GM18498 (cell line): ENCODE data around the gene TTLL5.

Experiments
- ATAC-seq: cut with Tn5 transposase; IDR thresholded peaks from one replicate; pipeline ENCODE4 v1.9.1; 2021; ENCODE audit warnings: mild to moderate bottlenecking, moderate library complexity; ENCODE audit not compliant: unreplicated experiment

Gene TTLL5

DNA sequence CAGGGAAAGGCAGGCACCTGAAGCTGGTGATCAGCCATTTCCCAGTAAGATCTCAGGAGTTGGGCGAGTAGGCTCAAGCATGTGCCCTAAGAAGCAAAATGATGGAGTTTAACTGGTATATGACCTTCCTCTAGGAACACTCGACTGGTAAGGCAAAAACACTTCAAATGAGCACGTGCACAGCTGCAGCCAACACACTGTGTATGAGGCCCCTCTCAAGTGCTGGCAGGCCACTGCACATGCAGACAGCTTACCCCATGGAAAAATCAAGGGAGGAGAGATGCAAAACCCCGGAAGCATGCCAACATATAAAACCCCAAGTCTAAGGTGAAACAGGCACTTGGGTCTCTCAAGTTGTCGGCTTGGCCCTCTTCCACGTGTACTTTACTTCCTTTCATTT, 39.2 kb downstream of the TTLL5 start:
- no peak for ATAC-seq

DNA sequence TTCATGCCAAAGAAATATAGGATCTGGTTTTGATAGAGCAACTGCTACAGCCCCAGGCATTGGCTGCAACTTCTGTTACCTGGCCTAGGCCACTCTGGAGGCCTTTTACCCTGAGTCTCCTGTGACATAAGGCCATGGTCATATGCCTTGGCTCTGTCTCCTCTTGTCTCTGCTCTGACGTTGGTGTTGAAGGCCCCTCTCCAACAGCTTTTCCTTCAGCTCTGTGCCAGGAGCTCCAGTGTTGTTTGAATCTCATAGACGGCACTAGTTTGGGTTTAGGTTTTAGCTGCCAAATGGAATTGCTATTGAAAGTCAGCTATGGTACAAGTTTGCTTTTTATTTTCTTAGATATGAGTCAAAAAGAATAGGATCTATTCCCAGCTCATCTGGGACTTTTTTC, 41.1 kb downstream of the TTLL5 start:
- no peak for ATAC-seq

DNA sequence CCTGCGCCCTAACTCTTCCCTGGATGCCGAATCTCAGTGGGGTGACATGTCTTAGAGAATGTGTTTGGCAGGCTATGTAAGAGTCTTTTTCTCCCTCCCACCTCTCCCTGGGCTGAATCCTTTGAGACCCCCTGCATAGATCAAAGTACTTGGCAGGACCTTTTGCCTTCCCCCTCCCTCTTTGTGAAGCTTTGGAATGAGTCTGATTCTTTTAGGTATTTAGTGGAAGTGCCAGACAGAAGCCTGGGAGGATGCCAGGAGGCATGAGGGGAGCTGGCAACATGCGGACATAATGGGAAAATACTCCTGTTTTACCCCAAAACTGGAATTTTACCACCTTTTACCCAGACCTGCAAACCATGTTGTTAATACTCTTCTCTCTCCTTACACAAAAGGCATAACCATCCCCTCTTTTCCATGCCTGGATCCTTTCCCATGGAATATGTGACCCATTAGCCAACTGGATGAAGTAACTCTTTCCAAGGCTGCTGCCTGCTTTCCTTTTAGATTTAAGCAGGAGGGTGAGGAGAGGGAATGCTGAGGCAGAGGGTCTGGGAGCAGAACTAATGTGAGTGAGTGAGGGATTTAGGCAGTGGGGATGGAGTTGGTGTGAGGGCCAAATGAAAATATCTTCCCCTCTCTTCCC, 41.7 kb downstream of the TTLL5 start:
- ATAC-seq = no peak

DNA sequence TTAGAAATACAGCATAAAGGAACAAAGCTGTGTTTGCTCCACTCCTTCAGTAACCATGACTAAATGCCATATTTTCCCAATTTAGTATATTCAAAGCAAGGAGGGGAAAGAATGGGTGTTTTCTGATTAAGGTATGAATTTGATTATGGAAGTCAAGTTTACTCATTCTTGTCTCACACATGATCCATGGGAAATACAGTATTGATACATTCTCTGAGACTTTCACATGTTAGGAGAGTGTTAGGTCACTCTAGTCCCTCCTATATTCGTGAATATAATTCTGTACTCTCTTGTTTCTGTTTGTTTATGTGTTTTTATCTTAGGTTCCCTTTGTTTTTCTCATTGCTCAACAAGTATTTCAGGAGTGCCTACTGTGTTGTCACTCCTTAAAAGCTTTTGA, 42.4 kb downstream of the TTLL5 start:
- no peak for ATAC-seq

DNA sequence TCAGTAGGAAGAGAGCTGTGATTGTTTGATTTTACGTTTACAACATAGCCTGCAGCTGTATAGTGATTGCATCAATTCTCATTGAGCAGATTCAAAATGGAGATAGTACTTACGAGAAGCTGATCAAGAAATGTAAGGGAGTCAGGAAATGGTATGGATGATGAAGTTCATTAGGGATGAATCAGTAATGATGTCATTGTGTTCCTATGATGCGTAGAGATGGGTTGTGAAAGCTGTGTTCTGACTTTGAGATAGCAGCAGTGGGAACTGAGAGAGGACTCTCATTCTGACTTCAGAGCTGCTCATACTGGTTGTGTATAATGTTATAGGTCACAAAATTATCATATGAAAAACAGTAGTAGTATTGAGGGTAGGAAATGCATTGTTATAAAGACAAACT, 44.0 kb downstream of the TTLL5 start:
- ATAC-seq = no peak

DNA sequence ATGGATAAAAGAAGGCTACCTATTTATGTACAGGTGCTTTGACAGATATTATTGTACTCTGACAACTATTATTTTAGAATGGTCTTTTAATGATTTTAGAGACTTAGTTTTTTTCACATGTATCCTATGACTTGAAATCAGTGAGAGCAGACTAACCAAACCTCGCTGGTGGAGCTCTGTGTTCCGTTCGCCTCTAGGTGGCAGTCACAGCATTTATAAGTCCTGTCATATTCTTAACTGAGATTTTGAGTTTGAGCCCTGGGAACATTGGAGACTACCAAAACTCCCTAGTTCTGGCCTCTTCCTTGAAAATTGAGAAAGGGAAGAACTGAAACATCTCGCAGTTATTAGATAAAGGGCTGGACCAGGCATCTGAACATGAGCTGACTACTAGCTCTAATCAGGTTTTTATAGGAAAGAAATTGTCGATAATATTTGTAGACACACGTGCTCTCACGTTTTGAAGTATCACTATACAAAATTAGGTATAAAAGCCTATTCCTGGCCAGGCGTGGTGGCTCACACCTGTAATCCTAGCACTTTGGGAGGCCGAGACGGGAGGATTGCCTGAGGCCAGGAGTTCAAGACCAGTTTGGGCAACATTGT, 48.3 kb downstream of the TTLL5 start:
- ATAC-seq = peak; percentile 60

DNA sequence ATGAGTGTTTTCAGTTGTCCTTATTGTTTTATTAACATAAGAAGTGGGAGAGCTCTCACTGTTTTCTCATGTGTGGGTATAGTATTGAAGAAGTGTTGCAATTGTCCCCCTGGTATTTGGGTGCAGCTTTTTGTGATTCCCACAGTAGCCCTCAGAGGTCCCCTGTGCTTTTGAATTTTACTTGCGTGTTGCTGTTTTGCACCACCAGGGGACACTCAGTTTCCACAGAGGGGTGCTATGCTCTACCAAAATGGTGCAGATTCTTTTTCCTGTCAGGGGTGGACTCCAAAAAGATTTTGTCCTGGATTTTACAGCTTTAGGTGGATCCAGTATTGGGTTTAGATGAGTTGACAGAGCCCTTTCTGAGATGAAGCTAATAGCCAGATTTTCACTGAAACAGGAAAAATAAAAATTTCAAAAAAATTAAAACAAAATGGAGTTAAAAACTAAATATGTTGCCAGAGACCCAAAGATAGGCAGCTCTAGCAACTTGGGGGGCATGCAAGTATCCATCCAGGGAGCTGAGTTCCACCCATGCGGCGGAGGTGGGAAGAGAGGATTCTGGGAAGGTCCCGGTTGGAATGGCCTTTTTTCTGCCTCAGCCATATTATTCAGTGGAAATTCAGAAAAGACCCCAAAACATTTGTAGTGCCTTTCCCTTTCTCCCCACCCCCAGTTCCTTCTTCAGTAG, 50.2 kb downstream of the TTLL5 start:
- ATAC-seq = no peak

DNA sequence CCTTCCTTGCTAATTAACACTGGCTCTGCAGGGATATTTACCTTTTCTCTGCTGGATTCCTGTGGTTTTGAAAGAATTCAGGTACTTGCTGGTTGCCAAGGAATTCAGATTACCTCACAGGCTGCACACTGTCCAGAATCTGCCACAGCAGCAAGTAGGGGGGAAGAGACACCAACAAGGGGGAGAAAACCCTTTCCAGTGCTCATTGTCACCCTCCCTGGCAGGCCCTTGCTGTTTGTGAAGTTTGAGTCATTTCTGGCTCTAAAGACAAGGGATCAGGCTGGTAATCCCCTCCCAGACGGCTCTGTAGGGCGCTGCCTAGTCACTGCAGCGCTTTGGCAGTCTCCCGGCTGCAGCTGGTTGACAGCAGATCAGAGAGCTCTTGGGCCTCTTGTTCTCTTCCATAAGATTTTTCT, 50.8 kb downstream of the TTLL5 start:
- ATAC-seq = peak; percentile 51

DNA sequence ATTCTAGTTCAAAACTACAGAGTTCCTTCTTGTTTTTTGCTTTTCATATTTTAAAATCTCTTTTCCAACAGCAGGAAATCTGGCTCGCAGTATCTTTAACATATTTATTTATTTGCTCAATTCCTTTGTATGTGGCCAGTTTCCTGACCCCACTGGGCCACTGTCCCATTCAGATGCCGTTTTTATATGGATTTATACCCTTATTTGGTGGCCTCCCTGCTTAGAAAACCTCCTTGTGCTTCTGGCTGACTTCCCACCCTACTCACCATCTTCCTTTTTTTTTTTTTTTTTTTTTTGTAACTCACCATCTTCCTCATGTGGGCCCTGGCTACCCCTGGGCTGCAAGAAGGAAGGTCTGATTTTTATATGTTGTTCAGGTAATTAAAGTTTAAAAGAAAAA, 53.9 kb downstream of the TTLL5 start:
- no peak for ATAC-seq

DNA sequence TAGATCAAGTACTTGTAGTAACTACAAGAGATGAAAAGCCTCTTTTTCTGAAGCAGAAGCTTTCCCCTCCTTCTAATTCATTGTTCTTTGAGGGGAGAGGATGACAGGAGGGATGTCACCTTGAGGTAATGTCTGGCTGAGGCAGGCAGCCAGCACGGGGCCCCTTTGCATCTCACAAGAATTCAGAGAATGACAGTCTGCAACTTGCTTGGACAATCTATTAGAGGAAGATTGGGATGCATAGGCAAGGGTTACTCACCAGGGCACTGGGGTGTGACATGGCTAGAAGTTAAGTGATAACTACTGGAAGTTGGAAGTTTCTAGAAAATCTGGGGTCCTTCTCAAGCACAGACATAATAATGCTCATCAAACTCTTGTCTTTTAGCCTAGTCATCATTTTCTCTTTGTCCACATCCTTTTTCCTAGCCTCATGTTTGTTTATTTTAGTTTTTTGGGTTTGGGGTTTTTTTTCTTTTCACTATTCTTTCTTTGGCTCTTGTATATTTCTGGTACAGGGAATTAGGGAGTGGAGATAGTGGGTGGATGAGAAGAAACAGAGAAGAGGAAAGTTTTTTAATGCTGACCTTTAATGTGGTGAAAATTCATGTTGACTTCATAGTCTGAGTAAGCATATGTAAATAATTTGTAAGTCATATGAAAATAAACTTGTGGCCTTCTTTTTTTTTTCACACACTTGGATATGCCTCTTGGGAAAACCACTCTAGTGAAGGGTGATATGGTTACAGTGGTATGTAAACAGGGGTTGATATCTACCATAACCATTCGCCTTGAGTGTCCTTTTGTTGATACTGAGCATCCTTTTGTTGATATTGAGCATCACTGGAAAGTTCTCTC, 55.1 kb downstream of the TTLL5 start:
- no peak for ATAC-seq

DNA sequence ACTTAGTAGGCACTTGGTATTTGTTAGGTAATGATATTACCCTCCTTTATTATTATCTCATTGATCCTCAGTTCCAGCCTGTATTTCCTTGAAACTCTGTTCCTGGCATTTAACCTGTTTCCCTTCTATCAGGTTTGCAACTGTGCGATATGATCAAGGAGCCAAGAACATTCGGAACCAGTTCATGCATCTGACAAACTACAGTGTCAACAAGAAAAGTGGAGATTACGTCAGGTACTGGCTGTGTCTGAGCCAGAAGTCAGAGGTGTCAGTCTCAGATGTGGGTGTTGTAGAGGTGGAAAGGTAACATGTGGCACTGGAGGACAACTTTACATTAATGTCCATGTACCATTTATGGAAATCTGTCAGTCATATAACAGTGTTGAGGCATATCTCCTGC, 56.7 kb downstream of the TTLL5 start:
- ATAC-seq = no peak

DNA sequence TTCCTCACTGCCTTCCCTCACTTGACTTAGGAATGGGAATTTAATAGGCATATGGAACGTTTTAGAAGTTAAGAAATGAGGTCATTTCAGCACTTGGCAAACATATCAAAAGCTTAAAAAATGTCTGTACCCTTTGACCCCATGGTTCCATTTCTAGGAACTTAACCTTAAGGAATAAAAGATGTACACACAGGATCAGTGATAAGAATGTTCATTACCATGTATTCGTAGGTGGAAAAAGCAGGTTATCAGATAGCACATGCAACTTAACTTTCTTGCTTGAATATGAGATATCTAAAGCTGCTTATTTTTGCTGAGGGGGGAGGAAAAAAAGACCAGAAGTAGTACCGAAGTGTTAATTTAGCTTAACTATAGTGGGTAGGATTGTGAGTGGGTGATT, 57.2 kb downstream of the TTLL5 start:
- no peak for ATAC-seq

DNA sequence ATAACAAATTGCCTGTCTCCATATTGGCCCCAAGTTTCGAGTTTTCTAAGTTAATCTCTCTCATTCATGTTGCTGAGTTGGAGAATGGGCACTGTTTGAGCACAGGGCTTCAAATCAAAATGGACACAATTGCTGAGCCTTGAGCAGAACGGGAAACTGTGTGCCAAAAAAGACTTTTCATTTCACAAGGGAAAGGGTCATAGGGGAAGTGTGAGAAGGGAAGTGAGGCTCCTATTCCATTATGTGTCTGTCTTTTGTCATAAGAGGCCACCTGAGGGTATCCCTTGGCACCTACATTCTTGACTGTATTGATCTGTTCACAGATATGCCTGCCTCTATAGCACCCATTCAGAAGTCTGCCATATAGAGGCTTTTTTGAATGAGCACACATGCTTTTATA, 59.1 kb downstream of the TTLL5 start:
- no peak for ATAC-seq

DNA sequence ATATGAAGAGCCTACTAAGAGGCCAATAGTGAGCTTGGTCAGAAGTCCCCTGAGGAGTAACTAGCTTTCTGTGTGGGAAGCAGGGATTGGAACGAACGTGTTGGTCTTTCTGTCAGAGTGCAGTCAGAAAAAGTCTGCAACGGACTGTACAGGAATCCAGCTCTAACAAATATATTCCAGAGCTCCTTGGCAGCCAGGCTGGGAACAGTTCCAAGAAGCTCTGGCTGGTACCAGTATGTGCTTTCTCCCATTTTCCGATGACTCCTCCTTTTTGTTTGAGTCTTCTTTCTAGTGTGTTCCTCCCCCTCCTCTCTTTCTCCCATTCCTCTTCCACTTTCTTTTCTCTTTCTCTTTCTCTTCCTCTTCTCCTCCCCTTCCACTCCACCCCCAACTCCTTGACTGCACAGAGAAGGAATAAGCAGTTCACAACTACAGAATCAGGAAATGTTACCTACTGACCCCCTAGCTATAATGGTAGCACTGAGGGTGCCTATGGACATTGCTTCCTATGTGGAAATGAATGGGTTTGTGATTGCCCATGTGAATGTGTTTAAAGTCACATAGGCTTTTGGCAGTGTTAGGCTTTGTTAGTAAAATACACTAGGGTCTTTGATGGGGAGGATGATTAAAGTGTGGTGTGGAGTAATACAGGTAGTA, 59.9 kb downstream of the TTLL5 start:
- no peak for ATAC-seq

DNA sequence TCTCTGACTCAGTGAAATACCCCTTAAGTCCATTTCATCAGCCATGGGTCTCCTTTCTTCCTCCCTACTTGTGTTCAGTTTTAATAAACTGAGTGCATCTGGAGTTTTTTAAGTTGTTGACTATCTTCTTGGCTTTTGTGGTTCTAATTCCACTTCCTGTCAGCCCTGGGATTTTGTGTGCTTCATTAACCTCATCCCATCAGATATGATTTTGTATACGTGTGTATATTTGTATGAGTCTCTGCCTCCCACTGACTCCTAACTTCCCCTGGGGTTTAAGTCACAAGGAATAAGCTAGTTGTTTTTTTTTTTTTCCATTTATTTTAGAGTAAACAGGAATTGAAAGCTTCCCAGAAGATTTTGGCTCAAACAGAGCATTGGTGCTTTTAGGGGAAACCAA, 62.7 kb downstream of the TTLL5 start:
- ATAC-seq = no peak

DNA sequence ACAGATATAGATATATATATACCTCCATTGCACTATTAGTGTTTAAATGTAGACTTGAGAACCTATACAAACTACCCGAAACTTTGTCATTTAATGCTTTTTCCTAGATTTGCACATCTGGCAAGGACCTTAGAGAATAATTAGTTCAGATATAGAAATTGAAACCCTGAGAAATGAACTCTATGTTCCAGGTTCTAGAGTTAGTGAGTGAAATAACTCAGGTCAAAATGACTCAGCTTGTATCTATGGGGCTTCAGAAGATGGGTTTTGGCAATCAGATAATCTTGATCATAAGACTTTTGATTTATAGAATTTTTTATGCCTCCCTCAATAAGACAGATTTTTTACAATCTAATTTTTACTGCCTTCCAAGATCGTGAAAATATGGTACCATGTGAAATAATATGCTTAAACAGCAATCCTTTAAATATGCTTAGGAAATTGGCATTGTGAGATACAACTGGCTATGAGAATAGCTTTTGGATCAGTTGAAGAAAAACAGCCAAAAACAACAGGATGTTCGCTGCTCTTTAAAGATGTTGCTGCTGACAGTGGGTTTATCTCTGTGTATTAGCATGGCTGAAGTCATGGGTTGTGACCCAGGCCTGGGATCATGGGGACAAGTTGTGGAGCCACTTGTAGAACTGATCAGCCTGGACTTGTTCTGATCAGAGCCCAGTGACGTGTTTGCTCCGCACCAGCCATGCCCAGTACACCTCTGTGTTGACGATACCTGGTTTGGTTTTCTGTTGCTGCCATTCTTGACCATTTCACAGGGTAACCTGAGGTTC, 63.6 kb downstream of the TTLL5 start:
- ATAC-seq = no peak

DNA sequence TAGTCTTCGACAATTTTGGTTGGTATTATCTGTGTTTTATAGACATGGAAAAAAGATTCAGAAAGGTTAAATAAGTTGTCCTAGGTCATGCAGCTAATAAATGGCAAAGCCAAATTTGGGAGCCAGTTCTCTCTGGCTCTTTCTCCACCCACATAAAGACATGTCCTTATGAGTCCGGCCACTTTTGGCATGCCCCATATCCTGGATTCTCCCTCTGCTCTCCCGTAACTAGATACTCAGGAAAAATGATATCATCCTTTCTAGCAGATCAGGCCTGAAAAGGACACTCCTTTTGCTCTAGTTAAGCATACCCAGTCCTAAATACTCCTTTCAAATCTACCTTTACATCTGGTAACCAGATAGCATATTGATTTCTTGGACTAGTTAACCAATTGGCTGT, 64.4 kb downstream of the TTLL5 start:
- no peak for ATAC-seq

DNA sequence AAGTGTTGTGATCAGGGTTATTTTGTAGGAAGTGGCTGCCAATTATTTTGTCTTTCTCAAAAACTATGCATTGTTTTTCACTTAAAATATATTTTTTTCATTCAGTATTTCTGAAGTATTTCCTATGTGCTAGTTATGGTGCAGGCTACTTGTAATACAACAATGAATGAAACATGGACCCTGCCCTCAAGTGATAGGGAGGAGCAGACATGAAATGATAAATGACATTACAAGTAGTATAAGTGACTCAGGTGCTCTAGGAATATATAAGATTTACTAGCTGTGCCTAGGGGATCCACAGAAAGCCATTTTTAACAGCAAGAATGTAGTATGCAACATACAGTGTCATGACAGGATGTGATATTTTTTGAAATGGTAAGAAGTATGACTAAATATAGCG, 65.3 kb downstream of the TTLL5 start:
- no peak for ATAC-seq

DNA sequence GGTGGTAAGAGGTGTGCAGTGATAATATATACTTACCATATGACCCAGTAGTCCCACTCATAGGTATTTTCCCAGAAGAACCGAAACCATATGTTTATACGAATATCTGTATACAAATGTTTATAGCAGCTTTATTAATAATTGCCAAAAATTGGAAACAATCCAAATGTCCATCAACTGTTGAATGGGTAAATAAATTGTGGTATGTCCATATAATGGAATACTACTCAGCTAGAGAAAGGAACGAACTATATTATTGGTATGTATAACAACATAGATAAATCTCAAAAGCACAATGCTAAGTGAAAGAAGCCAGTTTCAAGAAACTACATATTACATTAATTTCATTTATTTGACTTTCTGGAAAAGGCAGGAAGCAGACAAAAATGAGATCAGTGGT, 66.1 kb downstream of the TTLL5 start:
- no peak for ATAC-seq

DNA sequence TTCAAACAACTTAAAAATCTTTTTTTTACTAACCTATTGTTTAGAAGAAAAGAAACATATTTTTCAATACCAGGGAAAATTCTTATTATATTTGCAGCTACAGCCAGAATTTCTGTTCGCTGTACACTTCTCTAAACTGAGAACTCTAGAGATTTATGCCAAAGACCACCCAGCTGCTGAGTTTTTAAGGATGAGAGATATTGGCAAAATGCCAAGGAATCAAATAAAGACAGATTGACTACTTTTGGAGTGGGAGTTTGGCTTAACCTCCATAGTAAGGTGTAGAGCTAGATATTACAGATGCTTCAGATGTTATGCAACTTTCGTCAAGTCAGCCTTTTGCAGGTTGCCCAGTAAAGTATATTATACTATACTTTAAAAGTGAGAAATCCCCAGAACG, 71.8 kb downstream of the TTLL5 start:
- ATAC-seq = no peak
